CD4-positive, alpha-beta T cell (primary cell): ENCODE measurements around the gene SORL1. TPM values are rescaled to one million over a fixed set of nuclear protein-coding genes. Genes with fewer than 3 reads are reported as not detected.
A peak's percentile ranks its signal among the peaks of the same experiment; 100 is the strongest.

Experiments
- ATAC-seq: fragments of 200-7000 bp; cut with Tn5 transposase; one replicate; pipeline ENCODE4 v1.10.0; 2022; ENCODE audit warnings: mild to moderate bottlenecking; ENCODE audit not compliant: poor library complexity
- CTCF ChIA-PET: fragments of 350-600 bp; sonication (Branson Sonifier 250); formaldehyde crosslinking; loops from one replicate; lab custom pipeline; 2021; ENCODE audit warnings: antibody characterized with exemption, inconsistent platforms; lab: Charles Lee
- POLR2A ChIA-PET: fragments of 350-600 bp; sonication (Branson Sonifier 250); formaldehyde crosslinking; loops from one replicate; lab custom pipeline; 2021; ENCODE audit warnings: antibody characterized with exemption, inconsistent platforms; lab: Charles Lee
- DNase-seq, 14 experiments: peaks; one replicate each; pipeline ENCODE4 v3.0.0-alpha.2; 2013 to 2020; ENCODE audit warnings: mixed read lengths in 2 of 14
- H3K27ac ChIP-seq, 2 donors: one replicate each; pipeline versions ENCODE4 v1.5.1 to v1.7.0; 2013; ENCODE audit warnings: low read length in 2 of 2, low read depth in 1 of 2, mild to moderate bottlenecking in 1 of 2
- H3K27me3 ChIP-seq, 2 experiments: 1 replicate in 1 of 2; 2 replicates in 1 of 2; pipeline versions ENCODE4 v1.6.1 to v1.7.0; 2013; ENCODE audit warnings: low read length in 2 of 2, control low read depth in 1 of 2, mild to moderate bottlenecking in 1 of 2, moderate library complexity in 1 of 2; ENCODE audit not compliant: insufficient read depth in 2 of 2, control insufficient read depth in 1 of 2
- H3K36me3 ChIP-seq: one replicate; pipeline ENCODE4 v1.6.1; 2013; ENCODE audit warnings: low read length, control low read depth; ENCODE audit not compliant: insufficient read depth
- H3K4me1 ChIP-seq: one replicate; pipeline ENCODE4 v1.6.1; 2013; ENCODE audit warnings: low read length, control low read depth; ENCODE audit not compliant: insufficient read depth
- H3K4me3 ChIP-seq: one replicate; pipeline ENCODE4 v1.5.1; 2013; ENCODE audit warnings: mild to moderate bottlenecking, low read length, moderate library complexity
- H3K9me3 ChIP-seq, 2 experiments: 1 replicate in 1 of 2; 2 replicates in 1 of 2; pipeline versions ENCODE4 v1.6.1 to v1.7.0; 2013; ENCODE audit warnings: low read length in 2 of 2, mild to moderate bottlenecking in 2 of 2, control low read depth in 1 of 2, moderate library complexity in 1 of 2; ENCODE audit not compliant: control insufficient read depth in 1 of 2, insufficient read depth in 1 of 2
- H3K27ac Mint-ChIP-seq: one replicate; pipeline ENCODE4 v1.8.0; 2020; ENCODE audit warnings: mixed read lengths
- H3K27me3 Mint-ChIP-seq: one replicate; pipeline ENCODE4 v1.8.0; 2021; ENCODE audit warnings: mixed read lengths
- H3K36me3 Mint-ChIP-seq: one replicate; pipeline ENCODE4 v1.8.0; 2021; ENCODE audit warnings: low read depth, mixed read lengths
- H3K4me1 Mint-ChIP-seq: one replicate; pipeline ENCODE4 v1.8.0; 2021; ENCODE audit warnings: low read depth, mixed read lengths
- H3K4me3 Mint-ChIP-seq: one replicate; pipeline ENCODE4 v1.8.0; 2020; ENCODE audit warnings: mild to moderate bottlenecking, mixed read lengths
- H3K9me3 Mint-ChIP-seq: one replicate; pipeline ENCODE4 v1.8.0; 2020; ENCODE audit warnings: mixed read lengths
- intact Hi-C, 2 experiments: fragments of 100-400 bp; cut with DNase I in 1 of 2; cut with micrococcal nuclease in 1 of 2; formaldehyde crosslinking; loops; one replicate each; pipeline versions ENCODE4 v1.15.1 to v1.9.0; 2023 to 2025; cut with DNase I, micrococcal nuclease
- total RNA-seq, 174 experiments: library from RNA in 2 of 174; stranded (reverse) in 2 of 174; gene quantifications; one replicate each; pipeline ENCODE4 v1.2.3 and lab custom pipeline; 2021 to 2026
- TF ChIP-seq, protein P1 (sequence below): fragments of 200-600 bp; IDR thresholded peaks from one replicate; pipeline ENCODE4 v1.8.0; 2022; ENCODE audit warnings: antibody characterized with exemption, mild to moderate bottlenecking

SORL1 gene
- total RNA-seq, 2 experiments from 2014 or later = 235 to 241 TPM

DNA sequence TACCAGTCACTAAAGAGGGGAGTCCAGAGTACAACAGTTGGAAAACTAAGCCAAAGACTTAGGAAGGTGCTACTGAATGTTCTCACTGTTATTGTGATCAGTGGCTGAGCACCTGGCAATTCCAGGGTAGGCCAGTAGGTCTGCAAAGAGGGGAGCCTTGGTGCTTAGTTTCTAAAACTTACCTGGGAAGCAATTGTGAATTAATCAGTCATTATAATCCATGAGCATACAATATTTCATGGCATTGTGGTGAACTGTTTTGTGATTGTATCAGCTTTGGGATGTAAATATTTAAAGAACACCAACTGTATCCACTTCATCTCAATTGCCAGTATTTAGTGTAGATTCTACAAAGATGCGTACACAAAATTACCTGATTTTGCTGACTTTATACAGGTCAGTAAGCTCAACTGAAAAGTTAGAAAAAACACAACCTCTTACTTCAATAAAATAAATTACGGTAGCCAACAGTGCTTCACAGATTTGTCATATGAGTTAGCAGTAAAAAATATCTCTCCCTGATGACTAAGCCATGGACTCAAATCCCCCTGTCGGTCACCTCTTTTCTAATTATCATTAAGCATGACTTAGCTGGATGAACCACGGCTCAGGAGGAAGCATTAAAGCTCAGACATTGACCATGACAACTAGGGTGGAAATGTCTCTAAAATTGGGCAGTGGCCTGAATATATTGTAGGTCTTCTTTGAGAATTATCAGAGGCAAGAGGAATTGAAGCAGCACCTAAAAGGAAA is 30.8 kb upstream of the SORL1 start:
- Histone ChIP-seq H3K27me3 (no peaks in the 10 kb centered on the region), H3K9me3 (no peaks in the 10 kb centered on the region), H3K36me3 (no peaks in the 10 kb centered on the region), H3K4me3 (no peak overlapping the region), H3K27ac (no peak overlapping the region), H3K4me1 (peaks cover 54% of the 10 kb centered on the region)
- Mint-ChIP-seq H3K36me3 (no peaks in the 10 kb centered on the region), H3K4me1 (peaks cover 88% of the 10 kb centered on the region), H3K9me3 (peaks cover 5% of the 10 kb centered on the region), H3K27ac (peak overlapping the region; percentile 89), H3K4me3 (peak overlapping the region; percentile 18), H3K27me3 (no peaks in the 10 kb centered on the region)
- ChIA-PET CTCF (interaction anchor here (0.6 to 1.4 kb wide), 2 partner anchors 12 to 80 kb away, joined by 3 read pairs; no protein-coding TSS in a partner anchor), POLR2A (interaction anchor here (1.1 to 7.2 kb wide), 4 partner anchors 11 to 129 kb away, joined by 3 to 128 read pairs (median 4); partner anchors contain the start of genes SC5D, SORL1 and SORL1-AS1)
- TF ChIP-seq, protein P1, sequence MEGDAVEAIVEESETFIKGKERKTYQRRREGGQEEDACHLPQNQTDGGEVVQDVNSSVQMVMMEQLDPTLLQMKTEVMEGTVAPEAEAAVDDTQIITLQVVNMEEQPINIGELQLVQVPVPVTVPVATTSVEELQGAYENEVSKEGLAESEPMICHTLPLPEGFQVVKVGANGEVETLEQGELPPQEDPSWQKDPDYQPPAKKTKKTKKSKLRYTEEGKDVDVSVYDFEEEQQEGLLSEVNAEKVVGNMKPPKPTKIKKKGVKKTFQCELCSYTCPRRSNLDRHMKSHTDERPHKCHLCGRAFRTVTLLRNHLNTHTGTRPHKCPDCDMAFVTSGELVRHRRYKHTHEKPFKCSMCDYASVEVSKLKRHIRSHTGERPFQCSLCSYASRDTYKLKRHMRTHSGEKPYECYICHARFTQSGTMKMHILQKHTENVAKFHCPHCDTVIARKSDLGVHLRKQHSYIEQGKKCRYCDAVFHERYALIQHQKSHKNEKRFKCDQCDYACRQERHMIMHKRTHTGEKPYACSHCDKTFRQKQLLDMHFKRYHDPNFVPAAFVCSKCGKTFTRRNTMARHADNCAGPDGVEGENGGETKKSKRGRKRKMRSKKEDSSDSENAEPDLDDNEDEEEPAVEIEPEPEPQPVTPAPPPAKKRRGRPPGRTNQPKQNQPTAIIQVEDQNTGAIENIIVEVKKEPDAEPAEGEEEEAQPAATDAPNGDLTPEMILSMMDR = no peak
- intact Hi-C loops = loop anchor here in 1 of 2 experiments (2.0 to 10.0 kb wide), 2 partner anchors 27 to 97 kb away; no protein-coding TSS in a partner anchor
- DNase-seq (peak in 2 of 14 experiments; percentile 32 to 39), ATAC-seq (no peak)

DNA sequence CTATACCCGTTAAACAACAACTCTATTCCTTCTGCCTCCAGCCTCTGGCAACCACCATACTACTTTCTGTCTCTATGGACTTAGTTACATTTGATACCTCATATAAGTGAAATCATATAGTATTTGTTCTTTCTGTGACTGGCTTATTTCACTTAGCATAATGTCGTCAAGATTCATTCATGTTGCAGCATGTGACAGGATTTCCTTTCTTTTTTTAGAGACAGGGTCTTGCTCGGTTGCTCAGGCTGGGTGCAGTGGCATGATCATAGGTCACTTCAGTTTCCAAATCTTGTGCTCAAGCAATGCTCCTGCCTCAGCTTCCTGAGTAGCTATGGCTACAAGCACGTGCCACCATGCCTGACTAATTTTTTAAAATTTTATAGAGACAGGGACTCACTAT is 29.4 kb upstream of the SORL1 start:
- Histone ChIP-seq H3K36me3 (no peaks in the 10 kb centered on the region), H3K4me3 (no peak overlapping the region), H3K27ac (no peak overlapping the region), H3K9me3 (no peaks in the 10 kb centered on the region), H3K27me3 (no peaks in the 10 kb centered on the region), H3K4me1 (peaks cover 51% of the 10 kb centered on the region)
- CTCF ChIA-PET = no interaction called here
- ATAC-seq (peak; percentile 15), DNase-seq (peak in 3 of 14 experiments; percentile 16 to 59 (median 40))
- Mint-ChIP-seq H3K36me3 (no peaks in the 10 kb centered on the region), H3K4me1 (peaks cover 86% of the 10 kb centered on the region), H3K9me3 (peaks cover 5% of the 10 kb centered on the region), H3K4me3 (peak overlapping the region; percentile 40), H3K27me3 (no peaks in the 10 kb centered on the region), H3K27ac (peak overlapping the region; percentile 21)
- TF ChIP-seq, protein P1 = no peak
- intact Hi-C loops = loop anchor here in 1 of 2 experiments (10.0 kb wide), 1 partner anchor 98 kb away; no protein-coding TSS in a partner anchor
- POLR2A ChIA-PET = interaction anchor here (7.2 kb wide), 1 partner anchor 27 kb away, joined by 128 read pairs; the partner anchor contains the start of genes SORL1 and SORL1-AS1

DNA sequence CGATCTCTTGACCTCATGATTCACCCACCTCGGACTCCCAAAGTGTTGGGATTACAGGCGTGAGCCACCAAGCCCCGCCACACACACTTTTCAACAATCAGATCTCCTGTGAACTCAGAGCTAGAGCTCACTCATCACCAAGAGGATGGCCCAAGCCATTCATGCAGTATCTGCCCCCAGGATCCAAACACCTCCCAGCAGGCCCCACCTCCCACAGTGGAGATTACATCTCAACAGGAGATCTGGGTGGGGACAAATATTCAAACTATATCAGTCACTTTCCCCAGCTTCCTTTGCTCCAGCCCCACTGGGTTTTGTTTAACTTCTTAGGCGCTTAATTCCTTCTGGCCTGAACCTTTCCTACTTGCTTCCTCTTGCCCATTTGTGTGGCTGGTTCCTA is 26.3 kb upstream of the SORL1 start:
- TF ChIP-seq, protein P1 = no peak
- no peaks in the 10 kb centered on the region for H3K27me3 ChIP-seq
- H3K9me3 ChIP-seq = no peaks in the 10 kb centered on the region
- no peaks in the 10 kb centered on the region for H3K36me3 ChIP-seq
- Mint-ChIP-seq H3K9me3 (peaks cover 3% of the 10 kb centered on the region), H3K36me3 (no peaks in the 10 kb centered on the region), H3K4me1 (peaks cover 64% of the 10 kb centered on the region), H3K27ac (no peak overlapping the region), H3K4me3 (no peak overlapping the region), H3K27me3 (no peaks in the 10 kb centered on the region)
- CTCF ChIA-PET = no interaction called here
- DNase-seq (no peak), ATAC-seq (no peak)
- no peak overlapping the region for H3K27ac ChIP-seq
- intact Hi-C loops = loop anchor here in 1 of 2 experiments (10.0 kb wide), 1 partner anchor 101 kb away; no protein-coding TSS in a partner anchor
- no peak overlapping the region for H3K4me3 ChIP-seq
- peaks cover 31% of the 10 kb centered on the region for H3K4me1 ChIP-seq
- POLR2A ChIA-PET = interaction anchor here (0.8 kb wide), 2 partner anchors 27 to 34 kb away, joined by 3 read pairs; partner anchors contain the start of gene SORL1-AS1
